Adipose tissue (tissue), 3 donors: ENCODE results near the gene EOMES. TPM values are rescaled to one million over a fixed set of nuclear protein-coding genes. Genes with fewer than 3 reads are reported as not detected.

Experiments
- H3K27ac ChIP-seq: one replicate; pipeline ENCODE4 v1.5.1; 2013; ENCODE audit warnings: low read depth, low read length
- WGBS, 3 donors: extraction: QIAGEN DNeasy Blood & Tissue Kit; methylation state at CpG; one replicate each; pipeline ENCODE4 v1.1.7; 2013; 5-methylcytosine and 5-hydroxymethylcytosine counted together
- polyA plus RNA-seq, 3 donors: library from polyadenylated mRNA; stranded (reverse); fragments of 200-250 nt; gene quantifications; one replicate each; pipeline ENCODE4 v1.2.3, GENCODE V29; 2013
- donor health status: healthy with polysubstance abuse.
- donor health status: Bipolar disorder and iron deficiency.
- donor health status: healthy.

Gene EOMES
- polyA plus RNA-seq, 3 donors = 0.16 to 0.18 TPM; not detected in 1

- H3K27ac ChIP-seq = no peak overlapping the region
- 51 to 69% (median 56%) methylated on average over 1 of the region's 1 CpG for WGBS, 3 donors
Observed at GRCh38 chr3:27696906-27697305, 25.2 kb downstream of the EOMES start.

DNA sequence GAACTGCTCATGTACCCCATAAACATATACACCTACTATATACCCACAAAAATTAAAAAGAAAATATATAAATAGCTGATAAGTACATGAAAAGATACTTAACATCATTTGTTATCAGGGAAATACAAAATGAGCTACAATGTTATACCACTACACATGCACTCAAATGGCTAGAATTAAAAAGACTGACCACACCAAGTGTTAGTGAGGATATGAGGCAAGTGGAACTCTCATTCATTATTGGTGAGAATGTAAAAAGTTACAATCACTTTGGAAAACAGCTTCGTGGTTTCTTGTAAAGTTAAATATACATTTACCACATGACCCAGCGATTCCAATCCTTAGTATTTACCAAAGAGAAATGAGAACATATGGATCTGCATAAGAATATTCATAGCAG lies 26.5 kb downstream of the EOMES start:
- WGBS, 3 donors = 81 to 88% (median 86%) methylated on average over 2 of the region's 2 CpGs

DNA sequence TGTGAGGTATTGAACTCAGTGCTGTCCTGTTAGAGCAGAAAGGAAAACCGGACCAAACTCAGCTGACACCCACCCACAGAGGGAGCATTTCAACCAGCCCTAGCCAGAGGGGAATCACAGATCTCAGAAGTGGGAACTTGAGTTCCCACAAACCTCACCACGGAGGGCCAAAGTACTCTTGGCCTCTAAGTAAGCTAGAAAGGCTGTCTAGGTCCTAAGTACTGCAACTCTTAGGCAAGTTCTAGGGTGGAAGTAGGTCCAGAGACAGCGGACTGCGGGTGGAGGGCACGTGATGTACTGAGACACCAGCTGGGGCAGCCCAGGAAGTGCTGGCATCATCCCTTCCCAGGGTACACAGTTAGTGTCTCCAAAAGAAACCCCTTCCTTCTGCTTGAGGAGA lies 34.1 kb downstream of the EOMES start:
- H3K27ac ChIP-seq = no peak overlapping the region
- 74 to 82% (median 79%) methylated on average over 5 of the region's 5 CpGs for WGBS, 3 donors

More for the DNA sequence above, 26.5 kb downstream of the EOMES start:
- no peak overlapping the region for H3K27ac ChIP-seq

DNA sequence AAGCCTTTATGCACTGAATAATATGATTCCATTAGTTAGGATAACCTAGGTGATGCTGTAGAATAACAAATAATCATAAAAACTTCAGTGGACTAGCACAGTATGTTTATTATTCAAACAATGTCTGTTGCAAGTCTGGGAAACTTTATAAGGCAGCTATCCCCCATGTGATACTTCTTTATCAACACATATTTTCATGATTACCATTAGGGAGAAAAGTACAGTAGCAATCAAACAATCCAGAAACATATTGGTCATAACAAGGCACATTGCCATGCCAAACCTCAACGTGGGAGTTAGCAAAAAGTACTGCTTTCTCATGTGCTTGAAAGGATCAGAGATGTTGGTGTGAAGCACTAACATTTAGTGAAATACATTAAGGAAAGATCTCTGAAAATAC lies 35.5 kb downstream of the EOMES start:
- 42 to 69% (median 54%) methylated on average over 1 of the region's 1 CpG for WGBS, 3 donors
- no peak overlapping the region for H3K27ac ChIP-seq

- H3K27ac ChIP-seq = no peak overlapping the region
- WGBS, 3 donors = 83 to 87% (median 85%) methylated on average over 1 of the region's 1 CpG
Observed at GRCh38 chr3:27685474-27685873, 36.6 kb downstream of the EOMES start.

- WGBS, 3 donors = 83 to 90% (median 89%) methylated on average over 2 of the region's 2 CpGs
Observed at GRCh38 chr3:27684302-27684701, 37.8 kb downstream of the EOMES start.

GRCh38 chr3:27681249-27681748 lies 40.8 kb downstream of the EOMES start:
- 12 to 26% (median 20%) methylated on average over 6 of the region's 6 CpGs for WGBS, 3 donors
- no peak overlapping the region for H3K27ac ChIP-seq

More at GRCh38 chr3:27684302-27684701, 37.8 kb downstream of the EOMES start:
- H3K27ac ChIP-seq = no peak overlapping the region

- no peak overlapping the region for H3K27ac ChIP-seq
- WGBS, 3 donors = 56 to 73% (median 63%) methylated on average over 5 of the region's 5 CpGs
Observed at GRCh38 chr3:27680517-27681246, 41.4 kb downstream of the EOMES start.

GRCh38 chr3:27679691-27680090 lies 42.4 kb downstream of the EOMES start:
- WGBS, 3 donors = 70 to 87% (median 73%) methylated on average over 1 of the region's 1 CpG
- H3K27ac ChIP-seq = no peak overlapping the region

GRCh38 chr3:27678234-27678633 lies 43.9 kb downstream of the EOMES start:
- no peak overlapping the region for H3K27ac ChIP-seq

DNA sequence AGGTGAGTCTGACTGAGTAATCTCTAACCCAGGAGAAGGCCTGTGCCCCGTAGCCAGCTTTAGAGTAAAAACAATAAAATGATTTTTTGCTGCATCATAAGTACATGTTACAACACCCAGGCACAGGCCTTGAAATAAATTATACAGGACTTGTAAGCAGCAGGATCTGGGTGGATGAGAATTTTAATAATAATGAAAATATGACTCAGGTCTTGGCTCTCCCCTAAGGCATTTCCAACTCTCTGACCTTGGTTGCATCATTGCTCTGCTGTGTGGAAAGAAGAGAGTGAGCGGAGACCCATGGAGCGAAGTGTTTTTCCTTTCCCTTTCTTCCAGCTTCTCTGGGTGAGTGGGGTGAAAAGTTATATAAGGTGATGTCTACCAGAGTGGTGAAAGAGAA lies 44.6 kb downstream of the EOMES start:
- WGBS, 3 donors = 62 to 73% (median 68%) methylated on average over 3 of the region's 3 CpGs
- H3K27ac ChIP-seq = no peak overlapping the region

DNA sequence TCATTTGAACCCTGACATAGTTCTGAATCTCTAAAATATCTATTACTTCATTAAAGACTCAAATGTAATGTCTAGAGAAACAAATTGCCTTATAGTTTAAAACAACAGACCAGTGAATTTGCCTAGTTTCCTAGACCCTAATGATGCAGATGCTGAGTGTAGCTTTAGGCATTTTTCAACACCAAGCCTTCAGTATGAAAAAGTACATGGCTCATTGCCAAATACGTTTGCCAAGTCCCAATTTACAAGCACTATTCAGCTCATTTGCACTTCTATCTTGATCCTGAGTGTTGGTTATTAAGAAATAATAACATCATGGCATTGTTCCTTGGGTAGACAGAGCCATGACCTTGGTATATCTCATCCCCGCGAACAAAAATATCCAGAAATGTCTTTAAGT lies 46.8 kb downstream of the EOMES start:
- H3K27ac ChIP-seq = no peak overlapping the region
- 35 to 57% (median 44%) methylated on average over 3 of the region's 3 CpGs for WGBS, 3 donors

DNA sequence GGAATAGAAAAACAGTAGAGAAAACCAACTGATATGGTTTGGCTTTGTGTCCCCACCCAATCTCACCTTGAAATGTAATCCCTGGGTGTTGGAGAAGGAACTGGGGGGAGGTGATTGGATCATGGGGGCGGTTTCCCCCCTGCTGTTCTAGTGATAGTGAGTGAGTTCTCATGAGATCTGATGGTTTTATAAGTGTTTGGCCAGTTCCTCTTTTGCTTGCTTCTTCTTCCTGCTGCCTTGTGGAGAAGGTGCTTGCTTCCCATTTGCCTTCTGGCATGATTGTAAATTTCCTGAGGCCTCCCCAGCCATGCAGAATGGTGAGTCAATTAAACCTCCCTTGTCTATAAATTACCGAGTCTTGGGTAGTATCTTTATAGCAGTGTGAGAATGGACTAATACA lies 48.4 kb downstream of the EOMES start:
- H3K27ac ChIP-seq = no peak overlapping the region
- WGBS, 3 donors = 57 to 72% (median 68%) methylated on average over 2 of the region's 2 CpGs

GRCh38 chr3:27671101-27671500 lies 51.0 kb downstream of the EOMES start:
- 64 to 90% (median 87%) methylated on average over 6 of the region's 6 CpGs for WGBS, 3 donors
- H3K27ac ChIP-seq = no peak overlapping the region

DNA sequence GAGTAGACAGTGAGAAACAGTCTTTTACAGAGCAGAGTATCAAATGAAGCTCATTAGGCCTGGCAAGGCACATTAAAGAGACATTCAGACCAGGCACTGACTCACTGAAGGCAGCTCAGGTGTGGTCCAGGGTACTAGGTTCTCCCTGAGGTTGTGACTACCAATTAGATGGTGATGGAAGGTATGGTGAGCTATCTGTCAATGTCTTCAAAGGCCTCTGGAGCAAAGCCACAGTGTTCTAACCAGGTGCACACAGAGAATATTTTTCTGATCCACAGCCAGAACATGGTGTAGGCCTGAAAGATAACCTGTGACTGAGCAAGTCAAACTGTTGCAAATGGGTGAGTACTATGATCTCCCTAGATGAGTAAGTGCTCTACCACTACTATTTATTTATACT lies 51.5 kb downstream of the EOMES start:
- no peak overlapping the region for H3K27ac ChIP-seq

DNA sequence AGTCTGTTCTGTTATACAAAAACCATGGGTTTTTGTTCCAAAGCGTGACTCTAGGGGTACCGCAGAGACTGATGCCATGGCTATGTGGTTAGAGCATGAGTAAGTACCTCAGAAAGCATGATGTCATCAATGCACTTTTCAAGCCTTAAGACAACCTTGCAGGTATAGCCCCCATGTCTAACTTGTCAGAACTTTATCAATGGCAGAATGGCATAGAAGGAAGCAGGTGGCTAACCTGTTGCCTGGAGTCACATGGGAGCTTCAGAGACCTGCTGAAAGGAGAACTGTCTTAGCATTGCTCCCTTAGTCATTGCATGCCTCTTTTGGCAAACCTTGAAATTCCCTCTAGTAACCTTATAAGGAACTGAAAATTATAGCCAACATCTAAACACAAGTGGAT lies 52.5 kb downstream of the EOMES start:
- H3K27ac ChIP-seq = no peak overlapping the region
- 83 to 89% (median 85%) methylated on average over 2 of the region's 2 CpGs for WGBS, 3 donors

DNA sequence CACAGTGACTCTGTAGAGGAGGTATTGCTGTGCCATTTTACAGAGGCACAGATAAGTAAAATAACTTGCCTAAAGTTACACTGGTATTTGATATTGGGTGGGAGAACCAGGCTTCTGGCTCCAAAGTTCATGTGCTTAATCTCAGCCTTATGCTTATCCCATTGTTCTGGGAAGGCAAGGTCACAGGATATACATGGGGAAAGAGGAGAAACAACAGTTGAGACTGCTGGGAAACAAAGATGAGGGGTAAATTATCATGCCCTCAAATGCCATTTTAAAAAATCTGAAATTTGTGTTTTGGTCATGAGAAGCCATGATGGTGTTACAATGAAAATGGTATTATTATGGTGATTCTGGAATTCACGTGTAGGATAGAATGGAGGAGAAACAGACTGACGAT lies 54.4 kb downstream of the EOMES start:
- H3K27ac ChIP-seq = no peak overlapping the region
- 44 to 75% (median 47%) methylated on average over 2 of the region's 2 CpGs for WGBS, 3 donors

- no peak overlapping the region for H3K27ac ChIP-seq
- WGBS, 3 donors = 7 to 25% (median 10%) methylated on average over 3 of the region's 3 CpGs
Observed at GRCh38 chr3:27666708-27667107, 55.4 kb downstream of the EOMES start.

- H3K27ac ChIP-seq = no peak overlapping the region
- 11 to 26% (median 23%) methylated on average over 1 of the region's 1 CpG for WGBS, 3 donors
Observed at GRCh38 chr3:27666272-27666671, 55.9 kb downstream of the EOMES start.
